Measurements from ENCODE around the gene RPL35A. TPM values are rescaled to one million over a fixed set of nuclear protein-coding genes. Genes with fewer than 3 reads are reported as not detected.

The RPL35A gene
- total and polyA plus RNA-seq, 2 of the 4 experiments (the other 2 are of a cell fraction): 906 to 1,064 TPM

DNA sequence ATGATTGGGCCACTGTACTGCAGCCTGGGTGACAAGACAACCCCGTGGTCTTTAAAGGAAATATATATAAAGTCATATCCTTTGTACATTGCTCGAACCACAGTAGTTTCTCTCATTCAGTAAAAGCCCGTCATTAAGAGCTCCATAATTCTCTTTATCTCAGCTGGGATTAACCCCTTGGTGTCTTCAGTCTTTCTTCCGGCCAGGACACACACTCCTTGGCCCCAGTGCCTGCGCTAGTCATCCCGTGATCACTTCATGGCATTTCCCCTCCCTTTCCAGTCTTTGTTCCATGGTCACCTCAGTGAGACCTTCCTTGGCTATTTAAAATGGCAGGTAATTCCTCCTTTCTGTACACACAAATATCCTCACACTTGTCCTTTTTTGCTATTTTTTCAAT, 3.3 kb downstream of the RPL35A start:
- Histone ChIP-seq H4K91ac (ENCODE audit: insufficient read depth, low read depth, low read length) (no peak overlapping the region), H3K18ac (ENCODE audit: low read depth, low read length) (no peak overlapping the region), H2BK20ac (ENCODE audit: low read depth, low read length) (no peak overlapping the region), H4K8ac (ENCODE audit: low read depth in 2 of 2, low read length in 2 of 2) (no peak overlapping the region), H3K23ac (ENCODE audit: low read depth, low read length) (no peak overlapping the region), H3K79me1 (ENCODE audit: low read depth in 1 of 2, low read length in 2 of 2) (peaks cover 17 to 49% of the 10 kb centered on the region in 2 experiments), H2BK15ac (ENCODE audit: low read depth, low read length) (no peak overlapping the region), H3K56ac (ENCODE audit: extremely low read depth, insufficient read depth, low read length) (no peak overlapping the region), H3K4me2 (ENCODE audit: low read depth, low read length) (no peak overlapping the region), H3K14ac (replicated peaks; ENCODE audit: low read depth, low read length) (no peak overlapping the region), H3K27me3 (ENCODE audit: control insufficient read depth, insufficient read depth, low read length) (no peaks in the 10 kb centered on the region), H4K5ac (ENCODE audit: low read depth, low read length) (no peak overlapping the region), H2AK5ac (ENCODE audit: low read depth, low read length) (no peak overlapping the region), H4K20me1 (ENCODE audit: insufficient read depth, low read length) (peaks cover 48% of the 10 kb centered on the region), H3K9me1 (ENCODE audit: insufficient read depth, low read length) (0 out of 2 replicates have a peak, but pooled peaks cover 3% of the 10 kb centered on the region), H3K9ac (ENCODE audit: low read depth, low read length) (no peak overlapping the region), H3K9me3 (ENCODE audit: control insufficient read depth, insufficient read depth, low read length) (no peaks in the 10 kb centered on the region), H3K4me3 (ENCODE audit: insufficient read depth, low read depth, low read length) (no peak overlapping the region), H2AFZ (replicated peaks; ENCODE audit: low read length, poor library complexity) (no peak overlapping the region), H3K27ac (ENCODE audit: insufficient read depth, low read length) (no peak overlapping the region), H2AK9ac (replicated peaks; ENCODE audit: low read depth, low read length, poor library complexity) (no peak overlapping the region), H2BK5ac (ENCODE audit: low read depth, low read length, poor library complexity, severe bottlenecking) (no peak overlapping the region), H3K4ac (ENCODE audit: low read depth, low read length) (no peak overlapping the region), H3K36me3 (ENCODE audit: control insufficient read depth, insufficient read depth, low read length) (peaks cover 38% of the 10 kb centered on the region), H2BK120ac (ENCODE audit: low read depth, low read length) (no peak overlapping the region), H3K4me1 (ENCODE audit: control insufficient read depth, insufficient read depth, low read length) (0 out of 2 replicates have a peak, but pooled peaks cover 1% of the 10 kb centered on the region)
- DNase-seq (no peak), ATAC-seq (ENCODE audit: low read depth) (no peak)
- WGBS, 2 experiments (ENCODE audit: extremely low coverage in 2 of 2, insufficient read length in 1 of 2): 68% methylated on average over 4 of the region's 6 CpGs; no CpG with 5 or more reads in 1 of the 2 experiments
- ChIA-PET POLR2A (ENCODE audit: unreplicated experiment) (no interaction called here), CTCF (no interaction called here)
- in situ Hi-C loops (cut with MboI; ENCODE audit: low sequenced_read_pairs): no loop called here
- BruUV-seq (replicated peaks): no TSS peak
- TF ChIP-seq FOS (IDR thresholded peaks at IDR 0.05; ENCODE audit: low read depth, low read length) (no peak), RAD21 (IDR thresholded peaks at IDR 0.05; ENCODE audit: low read length) (no peak), BHLHE40 (IDR thresholded peaks at IDR 0.05; ENCODE audit: low read depth, low read length) (no peak), RFX5 (IDR thresholded peaks at IDR 0.05; ENCODE audit: low read depth, low read length) (no peak), RCOR1 (IDR thresholded peaks at IDR 0.05; ENCODE audit: insufficient replicate concordance, low read length) (no peak), MXI1 (IDR thresholded peaks at IDR 0.05; ENCODE audit: borderline replicate concordance, low read depth, low read length) (no peak), CHD1 (IDR thresholded peaks at IDR 0.05; ENCODE audit: low read depth, low read length) (no peak), NFE2L2 (IDR thresholded peaks at IDR 0.05; ENCODE audit: low read depth, low read length) (no peak), SMC3 (IDR thresholded peaks at IDR 0.05; ENCODE audit: low read depth, low read length) (no peak), MAZ (IDR thresholded peaks at IDR 0.05; ENCODE audit: borderline replicate concordance, low read depth, low read length) (no peak), MAFK (IDR thresholded peaks at IDR 0.05; ENCODE audit: low read depth, low read length) (no peak), POLR2A (IDR thresholded peaks at IDR 0.05; ENCODE audit: low read depth, low read length) (no peak), CEBPB (IDR thresholded peaks at IDR 0.05; ENCODE audit: low read depth, low read length) (no peak)
- TF ChIP-seq, protein P1, sequence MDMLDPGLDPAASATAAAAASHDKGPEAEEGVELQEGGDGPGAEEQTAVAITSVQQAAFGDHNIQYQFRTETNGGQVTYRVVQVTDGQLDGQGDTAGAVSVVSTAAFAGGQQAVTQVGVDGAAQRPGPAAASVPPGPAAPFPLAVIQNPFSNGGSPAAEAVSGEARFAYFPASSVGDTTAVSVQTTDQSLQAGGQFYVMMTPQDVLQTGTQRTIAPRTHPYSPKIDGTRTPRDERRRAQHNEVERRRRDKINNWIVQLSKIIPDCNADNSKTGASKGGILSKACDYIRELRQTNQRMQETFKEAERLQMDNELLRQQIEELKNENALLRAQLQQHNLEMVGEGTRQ (IDR thresholded peaks at IDR 0.05; ENCODE audit: low read depth, low read length): no peak
- TF ChIP-seq, protein P2, sequence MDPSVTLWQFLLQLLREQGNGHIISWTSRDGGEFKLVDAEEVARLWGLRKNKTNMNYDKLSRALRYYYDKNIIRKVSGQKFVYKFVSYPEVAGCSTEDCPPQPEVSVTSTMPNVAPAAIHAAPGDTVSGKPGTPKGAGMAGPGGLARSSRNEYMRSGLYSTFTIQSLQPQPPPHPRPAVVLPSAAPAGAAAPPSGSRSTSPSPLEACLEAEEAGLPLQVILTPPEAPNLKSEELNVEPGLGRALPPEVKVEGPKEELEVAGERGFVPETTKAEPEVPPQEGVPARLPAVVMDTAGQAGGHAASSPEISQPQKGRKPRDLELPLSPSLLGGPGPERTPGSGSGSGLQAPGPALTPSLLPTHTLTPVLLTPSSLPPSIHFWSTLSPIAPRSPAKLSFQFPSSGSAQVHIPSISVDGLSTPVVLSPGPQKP (IDR thresholded peaks at IDR 0.05; ENCODE audit: borderline replicate concordance, low read depth, low read length): no peak
- TF ChIP-seq, protein P3, sequence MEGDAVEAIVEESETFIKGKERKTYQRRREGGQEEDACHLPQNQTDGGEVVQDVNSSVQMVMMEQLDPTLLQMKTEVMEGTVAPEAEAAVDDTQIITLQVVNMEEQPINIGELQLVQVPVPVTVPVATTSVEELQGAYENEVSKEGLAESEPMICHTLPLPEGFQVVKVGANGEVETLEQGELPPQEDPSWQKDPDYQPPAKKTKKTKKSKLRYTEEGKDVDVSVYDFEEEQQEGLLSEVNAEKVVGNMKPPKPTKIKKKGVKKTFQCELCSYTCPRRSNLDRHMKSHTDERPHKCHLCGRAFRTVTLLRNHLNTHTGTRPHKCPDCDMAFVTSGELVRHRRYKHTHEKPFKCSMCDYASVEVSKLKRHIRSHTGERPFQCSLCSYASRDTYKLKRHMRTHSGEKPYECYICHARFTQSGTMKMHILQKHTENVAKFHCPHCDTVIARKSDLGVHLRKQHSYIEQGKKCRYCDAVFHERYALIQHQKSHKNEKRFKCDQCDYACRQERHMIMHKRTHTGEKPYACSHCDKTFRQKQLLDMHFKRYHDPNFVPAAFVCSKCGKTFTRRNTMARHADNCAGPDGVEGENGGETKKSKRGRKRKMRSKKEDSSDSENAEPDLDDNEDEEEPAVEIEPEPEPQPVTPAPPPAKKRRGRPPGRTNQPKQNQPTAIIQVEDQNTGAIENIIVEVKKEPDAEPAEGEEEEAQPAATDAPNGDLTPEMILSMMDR (conservative IDR thresholded peaks at IDR 0.05; ENCODE audit: low read depth, low read length): no peak
- dilution Hi-C loops (cut with HindIII; ENCODE audit: low sequenced_read_pairs, unreplicated experiment): no loop called here
- intact Hi-C loops (cut with micrococcal nuclease): no loop called here
